GM19239 (cell line): ENCODE results near the gene PFAS.

Experiments
- DNase-seq: peaks from one replicate; pipeline ENCODE4 v3.0.0; 2011; ENCODE audit warnings: low spot score; ENCODE audit not compliant: insufficient read length
- FAIRE-seq: peaks from 2 replicates; lab custom pipeline; 2011; peaks lifted over from hg19 to GRCh38; lab: Jason Lieb, UNC

PFAS gene

GRCh38 chr17:8294361-8294760 is 45.3 kb downstream of the PFAS start:
- DNase-seq (no peak), FAIRE-seq (no peak)

- FAIRE-seq: no peak
- no peak for DNase-seq
Measured at GRCh38 chr17:8294814-8295316, 45.8 kb downstream of the PFAS start.

GRCh38 chr17:8300226-8300625 is 51.1 kb downstream of the PFAS start:
- FAIRE-seq (no peak), DNase-seq (no peak)

GRCh38 chr17:8300627-8301242 is 51.6 kb downstream of the PFAS start:
- FAIRE-seq: peak; percentile 95
- peak; percentile 77 for DNase-seq

DNA sequence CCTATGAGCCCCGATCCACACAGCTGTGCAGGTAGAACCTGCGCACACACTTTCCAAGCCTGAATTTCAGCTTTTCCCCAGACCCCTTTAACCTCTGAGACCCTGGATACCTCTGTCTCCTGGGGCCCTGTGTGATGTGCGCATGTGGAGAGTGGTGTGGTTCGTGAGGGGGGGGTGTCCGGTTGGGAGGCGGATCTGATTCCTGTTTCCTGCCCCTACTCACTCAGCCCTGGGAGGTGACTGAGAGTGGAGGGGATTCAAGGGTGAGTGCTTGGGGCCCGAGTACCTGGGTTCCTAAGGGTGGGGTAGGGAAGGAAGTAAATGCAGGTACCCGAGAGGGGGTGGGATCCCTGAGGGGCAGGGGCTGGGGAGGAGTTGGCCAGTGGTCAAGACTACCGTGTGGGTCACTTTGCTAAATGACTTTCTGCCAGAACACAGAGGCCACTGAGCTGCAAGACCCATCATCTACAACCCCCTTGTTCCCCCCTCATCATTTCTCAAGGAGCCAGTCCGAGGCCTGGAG is 61.6 kb downstream of the PFAS start:
- no peak for FAIRE-seq
- DNase-seq: no peak

- FAIRE-seq: no peak
- DNase-seq: no peak
Measured at GRCh38 chr17:8311131-8311790, 62.2 kb downstream of the PFAS start.

- no peak for DNase-seq
- no peak for FAIRE-seq
Measured at GRCh38 chr17:8312251-8312650, 63.2 kb downstream of the PFAS start.

- DNase-seq (no peak), FAIRE-seq (no peak)
Measured at GRCh38 chr17:8312726-8313600, 63.9 kb downstream of the PFAS start.

DNA sequence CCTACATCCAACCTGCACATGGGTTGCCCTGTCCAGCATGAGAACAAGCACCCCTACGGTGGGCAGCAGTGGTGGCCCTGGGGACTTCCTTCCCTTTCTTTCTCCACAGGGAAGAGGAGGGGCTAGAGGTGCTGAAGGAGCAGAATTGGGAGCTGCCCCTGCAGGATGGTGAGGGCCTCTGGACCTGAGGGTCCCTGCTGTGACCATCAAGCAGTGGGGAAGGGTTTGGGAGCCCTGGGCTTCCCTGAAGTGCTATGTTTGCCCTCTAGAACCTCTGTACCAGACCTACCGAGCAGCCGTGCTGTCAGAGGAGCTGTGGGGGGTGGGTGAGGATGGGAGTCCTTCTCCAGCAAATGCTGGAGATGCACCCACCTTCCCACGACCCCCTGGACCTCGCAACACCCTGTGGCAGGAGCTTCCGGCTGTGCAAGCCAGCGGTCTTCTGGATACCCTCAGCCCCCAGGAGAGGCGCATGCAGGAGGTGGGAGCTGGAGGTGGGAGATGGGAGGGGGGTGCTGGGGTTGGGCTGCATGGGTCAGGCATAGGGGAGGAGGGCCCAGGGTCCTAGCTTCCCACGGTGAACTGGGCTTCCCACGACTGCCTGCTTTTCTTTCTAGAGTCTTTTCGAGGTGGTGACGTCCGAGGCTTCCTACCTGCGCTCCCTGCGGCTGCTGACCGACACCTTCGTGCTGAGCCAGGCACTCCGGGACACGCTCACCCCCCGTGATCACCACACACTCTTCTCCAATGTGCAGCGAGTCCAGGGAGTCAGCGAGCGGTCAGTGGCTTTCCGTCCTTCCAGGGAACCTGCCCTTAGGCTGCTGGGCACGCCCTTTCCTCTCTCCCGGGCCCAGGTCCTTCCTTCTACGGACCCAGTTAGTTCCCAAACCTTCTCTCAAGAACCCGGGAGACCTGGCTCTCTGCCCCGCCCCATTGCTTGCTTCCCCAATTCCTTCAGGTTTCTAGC is 66.0 kb downstream of the PFAS start:
- DNase-seq: no peak
- FAIRE-seq: no peak

GRCh38 chr17:8315764-8316217 is 66.7 kb downstream of the PFAS start:
- DNase-seq: no peak
- FAIRE-seq: no peak

DNA sequence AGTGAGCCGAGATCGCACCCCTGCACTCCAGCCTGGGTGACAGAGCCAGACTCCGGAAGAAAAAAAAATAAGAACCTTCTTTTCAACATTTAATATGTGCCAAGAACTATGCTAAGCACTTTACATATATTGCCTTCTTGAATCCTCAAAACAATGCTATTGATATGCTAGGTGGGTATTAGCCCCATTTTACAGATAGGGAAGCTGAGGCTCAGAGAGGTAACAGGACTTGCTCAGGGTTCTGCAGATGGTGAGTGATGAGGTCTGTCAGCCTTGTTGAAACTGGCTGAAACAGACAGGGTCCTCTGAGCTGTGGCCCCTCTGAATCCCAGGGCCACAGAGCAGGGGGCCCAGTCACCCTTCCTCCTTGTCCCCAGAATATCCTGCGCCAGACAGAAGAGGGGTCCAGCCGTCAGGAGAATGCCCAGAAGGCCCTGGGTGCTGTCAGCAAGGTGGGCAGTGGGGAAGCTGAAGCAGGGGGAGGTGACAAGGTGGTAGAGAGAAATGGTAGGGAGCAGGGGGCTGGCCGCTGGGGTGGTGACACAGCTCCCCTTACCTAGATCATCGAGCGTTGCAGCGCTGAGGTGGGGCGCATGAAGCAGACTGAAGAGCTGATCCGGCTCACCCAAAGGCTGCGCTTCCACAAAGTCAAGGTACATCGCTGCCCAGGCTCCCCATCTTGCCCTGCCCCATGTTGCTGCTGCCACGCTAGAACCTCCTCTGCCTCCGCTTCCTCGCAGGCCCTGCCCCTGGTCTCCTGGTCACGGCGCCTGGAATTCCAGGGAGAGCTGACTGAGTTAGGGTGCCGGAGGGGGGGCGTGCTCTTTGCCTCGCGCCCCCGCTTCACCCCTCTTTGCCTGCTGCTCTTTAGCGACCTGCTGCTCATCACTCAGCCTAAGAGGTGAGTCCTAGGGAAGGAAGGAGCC is 69.2 kb downstream of the PFAS start:
- DNase-seq (no peak), FAIRE-seq (no peak)
